Measurements from ENCODE around the gene GRIK2.

- TF ChIP-seq, protein P1, sequence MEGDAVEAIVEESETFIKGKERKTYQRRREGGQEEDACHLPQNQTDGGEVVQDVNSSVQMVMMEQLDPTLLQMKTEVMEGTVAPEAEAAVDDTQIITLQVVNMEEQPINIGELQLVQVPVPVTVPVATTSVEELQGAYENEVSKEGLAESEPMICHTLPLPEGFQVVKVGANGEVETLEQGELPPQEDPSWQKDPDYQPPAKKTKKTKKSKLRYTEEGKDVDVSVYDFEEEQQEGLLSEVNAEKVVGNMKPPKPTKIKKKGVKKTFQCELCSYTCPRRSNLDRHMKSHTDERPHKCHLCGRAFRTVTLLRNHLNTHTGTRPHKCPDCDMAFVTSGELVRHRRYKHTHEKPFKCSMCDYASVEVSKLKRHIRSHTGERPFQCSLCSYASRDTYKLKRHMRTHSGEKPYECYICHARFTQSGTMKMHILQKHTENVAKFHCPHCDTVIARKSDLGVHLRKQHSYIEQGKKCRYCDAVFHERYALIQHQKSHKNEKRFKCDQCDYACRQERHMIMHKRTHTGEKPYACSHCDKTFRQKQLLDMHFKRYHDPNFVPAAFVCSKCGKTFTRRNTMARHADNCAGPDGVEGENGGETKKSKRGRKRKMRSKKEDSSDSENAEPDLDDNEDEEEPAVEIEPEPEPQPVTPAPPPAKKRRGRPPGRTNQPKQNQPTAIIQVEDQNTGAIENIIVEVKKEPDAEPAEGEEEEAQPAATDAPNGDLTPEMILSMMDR (IDR thresholded peaks at IDR 0.05), result no peak
- TF ChIP-seq POLR2A (IDR thresholded peaks at IDR 0.05), result no peak
Observed at GRCh38 chr6:101758368-101758767, 364.9 kb downstream of the GRIK2 start.

All from Peyer's patch (tissue), 4 donors.